Skin of body (tissue), 3 donors: ENCODE results near the gene HM13. TPM values are rescaled to one million over a fixed set of nuclear protein-coding genes. Genes with fewer than 3 reads are reported as not detected.
"Not testable (repeated sequence)": the region's sequence is repeated elsewhere in the genome, so short reads cannot be mapped to it uniquely, and the experiment has no call there.

Experiments
- DNase-seq: peaks from one replicate; lab custom pipeline; 2025; lab: John Stamatoyannopoulos, UW
- small RNA-seq: library from RNA; depleted of rRNA; stranded (forward); fragments of <200 nt; gene quantifications from one replicate; pipeline ENCODE3, GENCODE V24; 2014; ENCODE audit warnings: low replicate concordance
- total RNA-seq: library from RNA; depleted of rRNA; stranded (reverse); fragments of >200 nt; gene quantifications from one replicate; pipeline ENCODE4 v1.2.3, GENCODE V29; 2014

The HM13 gene
- total RNA-seq, 1 donor from 2014 or later: 41.1 TPM

DNA sequence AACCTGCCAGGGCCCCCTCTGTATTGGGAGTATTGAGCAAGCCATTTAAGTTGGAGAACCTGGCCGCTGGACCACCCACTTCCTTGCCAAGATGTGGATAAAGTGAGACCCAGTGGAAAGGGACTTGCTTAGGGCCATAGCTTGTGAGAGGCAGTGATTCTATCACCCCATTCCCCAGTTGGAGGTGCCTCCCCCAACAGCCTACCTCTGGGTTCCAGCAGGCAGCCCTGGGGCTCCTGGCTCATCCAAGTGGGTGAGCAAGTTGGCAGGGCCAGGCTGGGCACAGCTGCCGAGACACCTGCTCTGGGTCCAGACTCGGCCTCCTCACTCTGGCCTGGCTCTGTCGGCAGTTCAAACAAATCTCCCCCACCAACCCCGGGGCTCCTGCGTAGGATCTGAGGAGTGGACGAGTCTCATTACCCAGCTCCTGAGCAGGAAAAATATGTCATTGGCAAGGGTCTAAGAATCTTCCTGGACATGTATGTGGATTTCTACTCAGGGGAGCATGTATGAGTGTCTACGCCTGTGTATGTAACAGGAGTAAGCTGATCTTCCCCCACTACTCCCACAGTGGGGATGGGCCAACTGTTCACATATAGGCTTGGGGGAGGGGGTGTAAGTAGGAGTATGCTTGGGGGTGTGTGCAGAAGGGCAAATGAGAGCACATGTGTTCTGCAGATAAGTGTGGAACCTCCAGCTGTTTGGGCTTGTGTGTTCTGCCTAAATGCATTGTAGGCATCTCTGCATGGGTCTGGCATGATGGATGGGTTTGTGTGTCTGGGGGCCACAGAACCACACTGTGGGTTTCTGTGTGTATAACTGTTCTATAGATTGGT, 92.8 kb downstream of the HM13 start:
- peak; percentile 84 for DNase-seq

DNA sequence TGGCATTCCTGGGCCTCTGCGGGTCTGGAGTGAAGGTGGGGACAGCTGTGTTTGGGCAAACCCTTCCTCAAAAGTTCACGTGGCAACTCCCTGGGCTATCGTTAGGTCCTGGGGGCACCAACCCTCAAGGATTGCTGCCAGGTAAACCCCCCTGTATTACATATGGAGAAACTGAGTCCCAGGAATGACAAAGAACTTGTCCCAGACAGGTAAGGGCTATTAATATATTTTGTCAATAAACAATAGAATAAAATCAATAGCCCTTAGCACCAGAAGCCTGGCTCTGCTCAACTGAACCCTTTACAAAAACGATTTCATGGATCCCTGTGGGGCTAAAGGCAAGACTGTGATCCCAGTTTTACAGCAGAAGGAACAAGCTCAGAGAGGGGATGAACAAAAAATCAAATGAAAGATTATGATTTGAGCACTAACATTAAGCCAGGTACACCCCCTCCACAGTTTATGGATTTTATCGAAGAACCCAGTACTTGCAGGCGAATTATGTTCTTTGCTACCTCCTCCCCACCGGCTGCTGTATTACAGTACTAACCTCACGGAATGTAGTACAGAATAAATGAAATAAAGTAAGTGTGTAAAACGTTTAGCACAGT, 93.5 kb downstream of the HM13 start:
- DNase-seq: no peak

DNA sequence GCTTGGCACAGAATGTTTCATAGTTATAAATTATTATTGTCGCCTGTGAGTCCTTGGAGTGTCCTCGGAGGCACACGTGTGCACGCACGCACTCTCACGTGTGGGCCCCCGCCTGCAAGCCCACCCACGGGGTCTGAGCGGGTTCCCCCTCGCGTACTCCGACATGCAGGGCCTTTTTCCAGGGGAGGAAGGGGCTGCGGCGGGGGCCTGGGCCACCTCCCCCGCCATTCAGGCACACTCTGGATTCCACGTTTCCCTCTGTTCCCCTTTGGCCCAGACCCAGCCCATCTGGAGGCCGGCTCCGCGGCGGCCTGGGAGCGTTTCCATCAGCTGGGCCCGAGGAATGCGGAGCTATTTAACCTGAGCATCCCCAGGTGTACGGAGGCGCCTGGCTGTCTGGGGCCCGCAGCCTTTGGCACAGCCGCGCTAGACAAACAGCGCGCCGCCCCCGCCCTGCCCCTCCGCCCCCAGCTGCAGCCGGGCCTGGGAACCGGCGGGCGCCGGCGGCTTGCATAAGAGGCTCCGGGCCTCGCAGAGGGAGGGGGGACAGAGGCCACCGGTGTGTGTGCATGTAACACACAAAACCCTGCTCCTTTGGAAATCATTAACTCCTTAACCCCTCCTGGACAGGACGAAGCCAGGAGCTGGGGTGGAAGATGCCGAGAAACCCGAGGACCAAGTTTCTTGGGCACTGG, 94.2 kb downstream of the HM13 start:
- DNase-seq: peak; percentile 49

DNA sequence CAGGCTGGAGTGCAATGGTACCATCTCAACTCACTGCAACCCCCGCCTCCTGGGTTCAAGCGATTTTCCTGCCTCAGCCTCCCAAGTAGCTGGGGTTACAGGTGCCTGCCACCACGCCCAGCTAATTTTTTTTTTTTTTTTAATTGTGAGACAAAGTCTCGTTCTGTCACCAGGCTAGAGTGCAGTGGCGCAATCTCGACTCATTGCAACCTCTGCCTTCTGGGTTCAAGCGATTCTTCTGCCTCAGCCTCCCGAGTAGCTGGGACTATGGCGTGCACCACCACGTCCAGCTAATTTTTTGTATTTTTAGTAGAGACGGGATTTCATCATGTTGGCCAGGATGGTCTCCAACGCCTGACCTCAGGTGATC, 98.0 kb downstream of the HM13 start:
- not testable (repeated sequence) for DNase-seq

DNA sequence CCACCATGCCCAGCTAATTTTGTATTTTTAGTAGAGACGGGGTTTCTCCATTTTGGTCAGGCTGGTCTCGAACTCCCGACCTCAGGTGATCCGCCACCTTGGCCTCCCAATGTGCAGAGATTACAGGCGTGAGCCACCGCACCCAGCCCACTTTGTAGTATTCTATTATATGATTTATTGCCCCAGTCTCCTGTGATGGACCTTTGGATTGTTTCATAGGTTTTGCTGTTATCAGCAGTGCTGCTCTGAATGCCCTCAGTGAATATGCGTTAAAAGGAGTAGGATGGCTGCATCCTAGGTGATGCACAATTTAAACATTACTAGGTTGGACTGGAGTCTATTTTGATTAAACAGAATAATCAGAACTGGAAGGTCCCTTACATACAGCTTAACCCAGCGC, 101.2 kb downstream of the HM13 start:
- no peak for DNase-seq

DNA sequence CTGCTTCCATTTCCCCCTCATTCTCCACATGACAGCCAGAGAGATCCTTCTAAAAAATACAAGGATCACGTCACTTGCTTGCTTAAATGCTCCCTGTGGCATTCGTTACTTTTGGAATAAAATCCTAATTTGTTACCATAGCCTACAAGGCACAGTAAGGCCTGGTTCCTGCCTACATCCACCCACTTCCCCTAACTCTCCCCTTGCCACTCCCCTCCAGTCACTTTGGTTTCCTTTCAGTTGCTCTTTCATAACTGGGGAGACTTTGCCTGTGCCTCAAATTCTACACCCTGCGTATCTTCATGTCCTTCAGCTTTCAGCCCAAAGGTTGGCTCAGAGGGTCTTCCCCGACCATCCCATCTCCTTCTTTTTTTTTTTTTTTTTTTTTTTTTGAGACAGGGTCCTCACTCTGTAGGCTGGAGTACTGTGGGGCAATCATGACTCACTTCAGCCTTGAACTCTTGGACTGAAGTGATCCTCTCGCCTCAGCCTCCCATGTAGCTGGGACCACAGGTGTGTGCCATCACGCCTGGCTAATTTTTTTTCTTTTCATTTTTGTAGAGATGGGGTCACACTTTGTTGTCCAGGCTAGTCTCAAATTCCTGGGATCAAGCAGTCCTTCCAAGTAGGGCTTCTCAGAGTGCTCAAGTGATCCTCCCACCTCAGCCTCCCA, 103.3 kb downstream of the HM13 start:
- no peak for DNase-seq

Small RNAs within 50 kb of the gene (small RNA-seq; reads per million reads assigned to genes)
- gene MIR3193: not detected

Other genes with a start within 250 kb of the HM13 start
- not detected for gene DEFB116, start 205.9 kb upstream of the HM13 start, total RNA-seq
- gene DEFB118, start 145.8 kb upstream of the HM13 start, total RNA-seq: not detected
- gene DEFB119, start 123.9 kb upstream of the HM13 start, total RNA-seq: not detected
- not detected for gene DEFB121, start 108.2 kb upstream of the HM13 start, total RNA-seq
- gene DEFB123, start 73.8 kb upstream of the HM13 start, total RNA-seq: not detected
- gene DEFB124, start 39.3 kb upstream of the HM13 start, total RNA-seq: not detected
- gene REM1, start 39.2 kb upstream of the HM13 start, total RNA-seq: 2.2 TPM
- gene ID1, start 90.8 kb downstream of the HM13 start, total RNA-seq: 130 TPM
- 4.1 TPM for gene COX4I2, start 123.5 kb downstream of the HM13 start, total RNA-seq
- gene BCL2L1, start 208.4 kb downstream of the HM13 start, total RNA-seq: 56.4 TPM
- 14.8 TPM for gene TPX2, start 224.8 kb downstream of the HM13 start, total RNA-seq